HG03378 (cell line): ENCODE data around the gene CPM.

Source experiments
- ATAC-seq: cut with Tn5 transposase; IDR thresholded peaks from one replicate; pipeline ENCODE4 v1.9.1; 2021; ENCODE audit warnings: mild to moderate bottlenecking, moderate library complexity; ENCODE audit not compliant: unreplicated experiment

The CPM gene

GRCh38 chr12:68910128-68910527 lies 22.8 kb downstream of the CPM start:
- ATAC-seq, result no peak

- no peak for ATAC-seq
Measured at GRCh38 chr12:68908076-68908475, 24.9 kb downstream of the CPM start.

GRCh38 chr12:68905733-68906132 lies 27.2 kb downstream of the CPM start:
- ATAC-seq, result no peak

- ATAC-seq, result peak; percentile 83
Measured at GRCh38 chr12:68904351-68904962, 28.5 kb downstream of the CPM start.

GRCh38 chr12:68903511-68903910 lies 29.5 kb downstream of the CPM start:
- no peak for ATAC-seq

GRCh38 chr12:68901551-68901950 lies 31.4 kb downstream of the CPM start:
- no peak for ATAC-seq

GRCh38 chr12:68901145-68901544 lies 31.8 kb downstream of the CPM start:
- no peak for ATAC-seq

- ATAC-seq, result no peak
Measured at GRCh38 chr12:68900241-68900640, 32.7 kb downstream of the CPM start.

- no peak for ATAC-seq
Measured at GRCh38 chr12:68899251-68899771, 33.7 kb downstream of the CPM start.

- no peak for ATAC-seq
Measured at GRCh38 chr12:68896881-68897540, 36.0 kb downstream of the CPM start.

- ATAC-seq, result no peak
Measured at GRCh38 chr12:68894276-68894855, 38.6 kb downstream of the CPM start.

GRCh38 chr12:68893741-68894140 lies 39.2 kb downstream of the CPM start:
- ATAC-seq, result no peak

GRCh38 chr12:68893201-68893600 lies 39.8 kb downstream of the CPM start:
- ATAC-seq, result no peak

GRCh38 chr12:68891141-68891540 lies 41.8 kb downstream of the CPM start:
- ATAC-seq, result no peak

- ATAC-seq, result no peak
Measured at GRCh38 chr12:68890701-68891113, 42.3 kb downstream of the CPM start.

- ATAC-seq, result no peak
Measured at GRCh38 chr12:68888243-68888642, 44.7 kb downstream of the CPM start.

- ATAC-seq, result no peak
Measured at GRCh38 chr12:68887641-68888040, 45.3 kb downstream of the CPM start.

- no peak for ATAC-seq
Measured at GRCh38 chr12:68886636-68887572, 46.1 kb downstream of the CPM start.

- no peak for ATAC-seq
Measured at GRCh38 chr12:68885381-68885780, 47.6 kb downstream of the CPM start.

- ATAC-seq, result no peak
Measured at GRCh38 chr12:68884251-68884650, 48.7 kb downstream of the CPM start.

- ATAC-seq, result no peak
Measured at GRCh38 chr12:68883151-68883550, 49.8 kb downstream of the CPM start.
